ENCODE data around the gene THRA.
A peak's percentile ranks its signal among the peaks of the same experiment; 100 is the strongest.

THRA gene, protein sequence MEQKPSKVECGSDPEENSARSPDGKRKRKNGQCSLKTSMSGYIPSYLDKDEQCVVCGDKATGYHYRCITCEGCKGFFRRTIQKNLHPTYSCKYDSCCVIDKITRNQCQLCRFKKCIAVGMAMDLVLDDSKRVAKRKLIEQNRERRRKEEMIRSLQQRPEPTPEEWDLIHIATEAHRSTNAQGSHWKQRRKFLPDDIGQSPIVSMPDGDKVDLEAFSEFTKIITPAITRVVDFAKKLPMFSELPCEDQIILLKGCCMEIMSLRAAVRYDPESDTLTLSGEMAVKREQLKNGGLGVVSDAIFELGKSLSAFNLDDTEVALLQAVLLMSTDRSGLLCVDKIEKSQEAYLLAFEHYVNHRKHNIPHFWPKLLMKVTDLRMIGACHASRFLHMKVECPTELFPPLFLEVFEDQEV

DNA sequence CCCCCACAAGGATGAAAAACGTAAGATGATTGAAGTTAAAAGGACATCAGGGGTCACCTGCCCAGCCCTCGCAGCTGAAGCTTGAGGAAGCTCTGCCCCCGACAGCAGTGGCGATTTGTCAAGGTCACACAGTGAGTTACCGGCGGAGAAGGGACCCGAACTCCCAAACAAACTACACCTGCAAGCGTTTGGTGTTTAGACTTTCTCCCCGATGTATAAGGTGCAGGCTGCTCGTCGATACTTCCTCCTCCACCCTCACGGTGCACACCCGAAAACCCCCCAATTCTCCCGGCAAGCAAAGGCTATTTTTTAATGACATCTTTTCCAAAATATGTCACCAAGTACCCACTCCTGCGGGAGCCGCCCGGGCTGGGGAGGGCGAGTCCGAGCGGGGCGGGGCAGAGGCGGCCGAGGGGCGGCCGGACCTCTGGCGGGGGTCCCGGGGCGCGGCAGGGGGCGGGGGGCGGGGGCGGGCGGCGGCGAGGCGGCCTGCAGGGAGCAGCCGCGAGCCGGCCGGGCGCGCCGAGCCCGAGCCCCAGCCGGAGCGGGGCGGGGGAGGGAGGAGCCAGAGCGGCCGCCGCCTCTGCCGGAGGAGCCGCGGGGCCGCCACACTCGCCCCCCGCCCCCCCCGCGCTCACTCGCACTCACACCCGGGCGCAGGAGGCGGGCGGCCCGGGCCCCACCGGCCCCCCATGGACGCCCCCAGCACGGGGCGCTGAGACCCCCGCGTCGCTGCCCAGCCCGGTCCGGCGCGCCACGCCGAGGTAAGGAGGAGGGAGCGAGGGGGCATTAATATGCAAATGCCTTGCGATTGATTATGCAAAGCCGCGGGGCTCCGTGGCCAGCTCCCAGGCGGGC, at the start of gene THRA:
THRA (plus strand) TSS at position 637 of the 858 bp plus-strand sequence. CDS start 11,524 bp downstream, outside the sequence.
- peak within 1 kb of the TSS; percentile 68 for H3K27ac Mint-ChIP-seq
- H3K36me3 Mint-ChIP-seq = no peaks in the 10 kb centered on the region
- peaks cover 40% of the 10 kb centered on the region for H3K4me1 Mint-ChIP-seq
- ATAC-seq = peak; percentile 89
- H3K9me3 Mint-ChIP-seq = no peaks in the 10 kb centered on the region
- no peaks in the 10 kb centered on the region for H3K27me3 Mint-ChIP-seq
- peak within 1 kb of the TSS; percentile 90 for H3K4me3 Mint-ChIP-seq

DNA sequence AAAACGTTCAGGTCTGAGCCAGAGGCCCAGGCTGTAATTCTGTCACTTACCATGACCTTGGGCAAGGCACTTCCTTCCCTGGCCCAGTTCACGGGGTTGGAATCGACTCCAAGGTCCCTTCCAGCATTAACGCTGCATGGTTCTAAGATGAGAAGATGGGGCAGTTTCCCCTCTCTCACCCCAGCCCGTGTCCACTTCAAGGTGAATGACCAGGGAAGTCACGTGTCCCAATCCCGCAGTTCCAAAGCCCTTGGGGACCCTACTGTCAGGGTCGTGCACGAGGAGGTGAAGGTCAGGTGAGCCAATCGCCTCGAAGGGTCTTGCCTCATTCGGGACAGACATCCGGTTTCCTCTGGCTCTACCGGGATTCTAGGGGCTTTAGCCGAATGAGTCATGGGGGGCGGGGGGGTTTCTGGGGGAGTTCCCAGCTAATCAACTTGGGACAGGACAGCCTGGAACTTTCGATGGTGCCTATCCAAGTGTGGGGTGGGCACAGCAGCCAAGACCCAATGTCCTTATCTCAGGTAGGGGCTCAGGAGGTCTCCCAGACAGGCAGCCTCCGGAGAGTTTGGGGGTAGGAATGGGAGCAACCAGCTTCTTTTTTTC, 48.3 kb upstream of the THRA start:
- Mint-ChIP-seq H3K27me3 (peaks cover 16% of the 10 kb centered on the region), H3K9me3 (no peaks in the 10 kb centered on the region), H3K27ac (no peak overlapping the region), H3K36me3 (peaks cover 14% of the 10 kb centered on the region), H3K4me1 (peaks cover 8% of the 10 kb centered on the region), H3K4me3 (no peak overlapping the region)
- no peak for ATAC-seq

DNA sequence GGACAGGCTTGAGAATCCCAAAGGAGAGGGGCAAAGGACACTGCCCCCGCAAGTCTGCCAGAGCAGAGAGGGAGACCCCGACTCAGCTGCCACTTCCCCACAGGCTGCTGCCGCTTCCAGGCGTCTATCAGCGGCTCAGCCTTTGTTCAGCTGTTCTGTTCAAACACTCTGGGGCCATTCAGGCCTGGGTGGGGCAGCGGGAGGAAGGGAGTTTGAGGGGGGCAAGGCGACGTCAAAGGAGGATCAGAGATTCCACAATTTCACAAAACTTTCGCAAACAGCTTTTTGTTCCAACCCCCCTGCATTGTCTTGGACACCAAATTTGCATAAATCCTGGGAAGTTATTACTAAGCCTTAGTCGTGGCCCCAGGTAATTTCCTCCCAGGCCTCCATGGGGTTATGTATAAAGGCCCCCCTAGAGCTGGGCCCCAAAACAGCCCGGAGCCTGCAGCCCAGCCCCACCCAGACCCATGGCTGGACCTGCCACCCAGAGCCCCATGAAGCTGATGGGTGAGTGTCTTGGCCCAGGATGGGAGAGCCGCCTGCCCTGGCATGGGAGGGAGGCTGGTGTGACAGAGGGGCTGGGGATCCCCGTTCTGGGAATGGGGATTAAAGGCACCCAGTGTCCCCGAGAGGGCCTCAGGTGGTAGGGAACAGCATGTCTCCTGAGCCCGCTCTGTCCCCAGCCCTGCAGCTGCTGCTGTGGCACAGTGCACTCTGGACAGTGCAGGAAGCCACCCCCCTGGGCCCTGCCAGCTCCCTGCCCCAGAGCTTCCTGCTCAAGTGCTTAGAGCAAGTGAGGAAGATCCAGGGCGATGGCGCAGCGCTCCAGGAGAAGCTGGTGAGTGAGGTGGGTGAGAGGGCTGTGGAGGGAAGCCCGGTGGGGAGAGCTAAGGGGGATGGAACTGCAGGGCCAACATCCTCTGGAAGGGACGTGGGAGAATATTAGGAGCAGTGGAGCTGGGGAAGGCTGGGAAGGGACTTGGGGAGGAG, 47.5 kb upstream of the THRA start, which contains the start of gene CSF3:
CSF3 (plus strand) TSS at position 436 of the 993 bp plus-strand sequence; CDS start at position 471, 35 bp downstream.
- Mint-ChIP-seq H3K27ac (no peak within 1 kb of the TSS), H3K9me3 (no peaks in the 10 kb centered on the region), H3K27me3 (peaks cover 16% of the 10 kb centered on the region), H3K36me3 (peaks cover 22% of the 10 kb centered on the region), H3K4me1 (peaks cover 8% of the 10 kb centered on the region), H3K4me3 (no peak within 1 kb of the TSS)
- ATAC-seq = no peak

DNA sequence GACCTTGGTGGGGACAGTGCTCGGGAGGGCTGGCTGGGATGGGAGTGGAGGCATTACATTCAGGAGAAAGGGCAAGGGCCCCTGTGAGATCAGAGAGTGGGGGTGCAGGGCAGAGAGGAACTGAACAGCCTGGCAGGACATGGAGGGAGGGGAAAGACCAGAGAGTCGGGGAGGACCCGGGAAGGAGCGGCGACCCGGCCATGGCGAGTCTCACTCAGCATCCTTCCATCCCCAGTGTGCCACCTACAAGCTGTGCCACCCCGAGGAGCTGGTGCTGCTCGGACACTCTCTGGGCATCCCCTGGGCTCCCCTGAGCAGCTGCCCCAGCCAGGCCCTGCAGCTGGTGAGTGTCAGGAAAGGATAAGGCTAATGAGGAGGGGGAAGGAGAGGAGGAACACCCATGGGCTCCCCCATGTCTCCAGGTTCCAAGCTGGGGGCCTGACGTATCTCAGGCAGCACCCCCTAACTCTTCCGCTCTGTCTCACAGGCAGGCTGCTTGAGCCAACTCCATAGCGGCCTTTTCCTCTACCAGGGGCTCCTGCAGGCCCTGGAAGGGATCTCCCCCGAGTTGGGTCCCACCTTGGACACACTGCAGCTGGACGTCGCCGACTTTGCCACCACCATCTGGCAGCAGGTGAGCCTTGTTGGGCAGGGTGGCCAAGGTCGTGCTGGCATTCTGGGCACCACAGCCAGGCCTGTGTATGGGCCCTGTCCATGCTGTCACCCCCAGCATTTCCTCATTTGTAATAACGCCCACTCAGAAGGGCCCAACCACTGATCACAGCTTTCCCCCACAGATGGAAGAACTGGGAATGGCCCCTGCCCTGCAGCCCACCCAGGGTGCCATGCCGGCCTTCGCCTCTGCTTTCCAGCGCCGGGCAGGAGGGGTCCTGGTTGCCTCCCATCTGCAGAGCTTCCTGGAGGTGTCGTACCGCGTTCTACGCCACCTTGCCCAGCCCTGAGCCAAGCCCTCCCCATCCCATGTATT, 46.5 kb upstream of the THRA start:
- ATAC-seq = no peak
- peaks cover 15% of the 10 kb centered on the region for H3K27me3 Mint-ChIP-seq
- H3K36me3 Mint-ChIP-seq = peaks cover 31% of the 10 kb centered on the region
- no peak overlapping the region for H3K27ac Mint-ChIP-seq
- no peak overlapping the region for H3K4me3 Mint-ChIP-seq
- no peaks in the 10 kb centered on the region for H3K9me3 Mint-ChIP-seq
- peaks cover 8% of the 10 kb centered on the region for H3K4me1 Mint-ChIP-seq

DNA sequence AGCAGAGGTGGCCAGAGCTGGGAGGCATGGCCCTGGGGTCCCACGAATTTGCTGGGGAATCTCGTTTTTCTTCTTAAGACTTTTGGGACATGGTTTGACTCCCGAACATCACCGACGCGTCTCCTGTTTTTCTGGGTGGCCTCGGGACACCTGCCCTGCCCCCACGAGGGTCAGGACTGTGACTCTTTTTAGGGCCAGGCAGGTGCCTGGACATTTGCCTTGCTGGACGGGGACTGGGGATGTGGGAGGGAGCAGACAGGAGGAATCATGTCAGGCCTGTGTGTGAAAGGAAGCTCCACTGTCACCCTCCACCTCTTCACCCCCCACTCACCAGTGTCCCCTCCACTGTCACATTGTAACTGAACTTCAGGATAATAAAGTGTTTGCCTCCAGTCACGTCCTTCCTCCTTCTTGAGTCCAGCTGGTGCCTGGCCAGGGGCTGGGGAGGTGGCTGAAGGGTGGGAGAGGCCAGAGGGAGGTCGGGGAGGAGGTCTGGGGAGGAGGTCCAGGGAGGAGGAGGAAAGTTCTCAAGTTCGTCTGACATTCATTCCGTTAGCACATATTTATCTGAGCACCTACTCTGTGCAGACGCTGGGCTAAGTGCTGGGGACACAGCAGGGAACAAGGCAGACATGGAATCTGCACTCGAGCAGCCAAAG, 45.2 kb upstream of the THRA start:
- peaks cover 8% of the 10 kb centered on the region for H3K4me1 Mint-ChIP-seq
- H3K27me3 Mint-ChIP-seq = peaks cover 8% of the 10 kb centered on the region
- peaks cover 43% of the 10 kb centered on the region for H3K36me3 Mint-ChIP-seq
- ATAC-seq = no peak
- H3K27ac Mint-ChIP-seq = no peak overlapping the region
- H3K4me3 Mint-ChIP-seq = no peak overlapping the region
- H3K9me3 Mint-ChIP-seq = no peaks in the 10 kb centered on the region

DNA sequence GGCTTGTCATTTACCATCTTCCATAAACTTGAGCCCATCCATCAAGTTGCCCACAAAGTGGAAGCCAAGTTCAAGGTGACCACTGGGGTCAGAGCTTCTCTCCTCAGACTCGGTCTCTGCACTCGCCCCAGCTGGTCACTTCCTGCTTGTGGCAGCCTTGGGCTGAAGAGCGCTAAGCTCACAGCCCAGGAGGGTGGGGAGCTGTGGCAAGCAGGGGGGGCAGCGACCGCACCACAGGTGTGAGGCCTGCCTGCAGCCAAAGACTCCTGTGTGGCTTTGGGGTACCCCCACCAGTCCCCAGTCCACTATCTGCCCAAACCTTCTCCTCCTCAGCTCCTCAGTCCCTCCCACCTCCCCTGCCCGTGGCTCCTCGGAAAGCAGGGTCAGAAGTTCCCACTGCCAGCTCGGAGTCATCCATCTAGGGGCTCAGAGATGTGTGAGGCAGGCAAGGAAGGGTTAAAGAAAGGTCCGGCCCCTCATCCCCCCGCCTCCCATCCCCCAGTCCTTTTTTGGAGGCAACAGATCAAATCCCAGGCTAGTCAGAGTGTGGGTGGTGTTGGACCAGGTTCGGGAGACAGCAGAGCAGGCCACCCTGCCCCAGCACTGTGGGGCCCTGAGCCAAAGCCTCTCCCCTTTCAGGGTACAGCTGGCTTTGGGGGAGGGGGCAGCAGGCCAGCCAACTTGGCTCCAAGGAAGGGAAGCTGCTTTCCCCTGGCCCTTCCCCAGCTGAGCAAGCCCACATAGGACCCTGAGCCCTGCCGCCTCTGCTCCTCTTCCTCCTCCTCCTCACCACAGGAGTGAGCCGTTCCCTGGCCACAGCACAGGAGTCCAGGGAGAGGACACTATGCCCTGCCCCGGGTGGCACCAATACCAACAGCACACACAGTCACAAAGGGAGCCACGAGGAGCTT, 44.3 kb upstream of the THRA start:
- peaks cover 46% of the 10 kb centered on the region for H3K36me3 Mint-ChIP-seq
- peaks cover 7% of the 10 kb centered on the region for H3K27me3 Mint-ChIP-seq
- ATAC-seq = no peak
- H3K9me3 Mint-ChIP-seq = no peaks in the 10 kb centered on the region
- no peak overlapping the region for H3K4me3 Mint-ChIP-seq
- H3K27ac Mint-ChIP-seq = no peak overlapping the region
- peaks cover 7% of the 10 kb centered on the region for H3K4me1 Mint-ChIP-seq

DNA sequence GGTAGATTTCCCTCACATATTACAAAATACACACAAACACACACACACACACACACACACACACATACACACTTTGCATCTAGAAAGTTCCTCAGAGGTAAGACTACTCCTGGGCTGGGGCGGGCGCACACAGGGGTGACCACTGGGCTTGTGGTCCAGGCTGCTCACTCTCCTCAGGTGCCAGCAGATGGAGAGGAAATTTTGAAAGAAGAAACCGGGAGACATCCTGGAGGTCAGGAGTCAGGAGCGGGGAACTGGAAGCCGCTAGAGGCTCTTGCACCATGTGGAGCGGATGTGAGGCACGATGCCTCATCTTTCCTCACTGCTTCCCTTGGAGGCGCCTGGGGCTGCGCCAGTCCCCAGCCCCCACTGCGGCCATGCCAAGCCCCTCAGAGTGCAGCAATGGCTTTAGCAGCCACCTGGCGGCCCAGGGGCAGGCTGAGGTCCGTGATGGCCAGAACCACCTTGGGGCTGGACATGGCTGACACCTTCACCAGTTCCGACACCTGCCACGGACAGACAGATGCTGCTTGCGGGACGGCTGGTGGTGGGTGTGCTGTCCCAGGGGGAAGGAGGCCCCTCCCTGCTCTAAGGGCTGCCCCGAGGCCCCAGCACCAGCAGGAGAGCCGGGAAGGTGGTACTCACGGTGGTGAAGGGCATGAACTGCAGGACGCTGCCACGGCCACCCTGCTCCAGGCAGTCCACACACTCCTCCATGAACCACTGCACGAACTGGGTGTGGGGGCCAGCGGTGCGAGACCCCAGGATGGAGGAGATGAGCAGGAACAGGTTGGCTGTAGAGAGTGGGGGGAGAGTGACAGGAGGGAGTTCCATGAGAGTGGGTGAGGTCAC, 43.4 kb upstream of the THRA start:
- H3K4me1 Mint-ChIP-seq = no peaks in the 10 kb centered on the region
- H3K36me3 Mint-ChIP-seq = peaks cover 46% of the 10 kb centered on the region
- no peak overlapping the region for H3K27ac Mint-ChIP-seq
- H3K9me3 Mint-ChIP-seq = no peaks in the 10 kb centered on the region
- no peak overlapping the region for H3K4me3 Mint-ChIP-seq
- no peaks in the 10 kb centered on the region for H3K27me3 Mint-ChIP-seq
- ATAC-seq = no peak

DNA sequence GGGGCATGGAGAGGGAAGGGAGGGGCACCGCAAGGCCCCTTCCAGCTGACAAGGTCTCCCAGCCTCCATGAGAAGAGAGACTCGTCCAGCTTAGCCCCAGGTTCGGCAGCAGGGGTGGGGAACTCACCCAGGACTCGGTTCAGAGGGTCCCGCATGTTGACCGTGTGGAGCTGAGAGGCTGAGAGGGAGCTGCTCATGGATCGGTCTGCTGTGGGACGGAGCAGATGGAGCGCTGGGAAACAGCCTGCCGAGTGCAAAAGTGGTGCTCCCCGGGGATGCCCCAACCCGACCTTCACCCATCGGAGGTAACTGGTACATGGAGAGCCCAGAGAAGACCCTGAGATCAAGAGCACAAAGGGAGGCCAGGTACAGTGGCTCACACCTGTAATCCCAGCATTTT, 42.6 kb upstream of the THRA start:
- H3K4me1 Mint-ChIP-seq = no peaks in the 10 kb centered on the region
- H3K9me3 Mint-ChIP-seq = no peaks in the 10 kb centered on the region
- no peaks in the 10 kb centered on the region for H3K27me3 Mint-ChIP-seq
- H3K36me3 Mint-ChIP-seq = peaks cover 49% of the 10 kb centered on the region
- no peak overlapping the region for H3K27ac Mint-ChIP-seq
- H3K4me3 Mint-ChIP-seq = no peak overlapping the region
- ATAC-seq = no peak

DNA sequence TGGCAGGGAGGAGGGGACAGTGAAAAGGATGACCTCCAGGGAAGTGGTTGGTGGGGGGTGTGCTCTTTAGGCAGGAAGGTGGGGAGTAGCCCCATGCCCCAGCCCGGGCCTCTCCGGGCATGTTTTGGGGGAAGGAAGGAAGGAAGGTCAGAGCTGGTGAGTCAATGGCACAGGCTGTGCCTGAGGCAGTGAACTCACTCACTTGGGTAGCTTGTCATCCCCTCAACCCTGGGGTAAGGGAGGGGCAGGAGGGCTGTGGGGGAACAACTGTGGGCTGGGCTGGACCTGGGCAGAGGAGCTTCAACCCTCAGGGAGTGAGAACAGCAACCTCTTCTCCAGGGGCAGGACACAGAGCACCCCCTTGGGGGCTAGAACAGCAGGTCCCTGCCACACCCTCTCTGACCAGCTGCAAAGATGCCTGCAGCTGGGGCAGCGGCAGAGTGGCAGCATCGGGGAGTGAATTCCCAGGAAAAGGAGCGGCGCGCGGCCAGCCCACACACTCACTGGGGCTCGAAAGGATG, 41.3 kb upstream of the THRA start:
- Mint-ChIP-seq H3K27ac (no peak overlapping the region), H3K27me3 (no peaks in the 10 kb centered on the region), H3K4me3 (no peak overlapping the region), H3K36me3 (peaks cover 63% of the 10 kb centered on the region), H3K4me1 (peaks cover under 1% of the 10 kb centered on the region), H3K9me3 (no peaks in the 10 kb centered on the region)
- ATAC-seq = no peak

DNA sequence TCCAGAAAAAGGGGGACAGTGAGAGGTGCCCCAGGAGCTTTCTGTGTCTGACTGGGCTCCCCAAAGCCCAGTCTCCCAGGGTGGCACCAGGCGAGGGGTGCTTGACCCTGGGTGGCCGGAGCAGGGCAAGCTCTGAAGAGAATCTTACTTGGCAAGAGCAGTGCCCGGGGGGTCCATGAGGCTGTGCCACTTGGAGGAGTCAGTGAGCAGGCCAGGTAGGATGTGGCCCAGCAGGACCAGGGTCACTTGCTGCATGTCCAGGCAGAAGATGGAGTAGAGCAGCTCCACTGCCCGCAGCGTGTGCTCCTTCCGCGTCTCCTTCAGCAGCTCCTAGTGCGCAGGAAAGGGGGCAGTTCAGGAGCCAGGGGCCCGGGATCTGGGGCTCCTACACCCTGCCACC, 40.3 kb upstream of the THRA start:
- Mint-ChIP-seq H3K4me1 (peaks cover 11% of the 10 kb centered on the region), H3K9me3 (no peaks in the 10 kb centered on the region), H3K36me3 (peaks cover 69% of the 10 kb centered on the region), H3K27ac (no peak overlapping the region), H3K4me3 (no peak overlapping the region), H3K27me3 (no peaks in the 10 kb centered on the region)
- no peak for ATAC-seq

DNA sequence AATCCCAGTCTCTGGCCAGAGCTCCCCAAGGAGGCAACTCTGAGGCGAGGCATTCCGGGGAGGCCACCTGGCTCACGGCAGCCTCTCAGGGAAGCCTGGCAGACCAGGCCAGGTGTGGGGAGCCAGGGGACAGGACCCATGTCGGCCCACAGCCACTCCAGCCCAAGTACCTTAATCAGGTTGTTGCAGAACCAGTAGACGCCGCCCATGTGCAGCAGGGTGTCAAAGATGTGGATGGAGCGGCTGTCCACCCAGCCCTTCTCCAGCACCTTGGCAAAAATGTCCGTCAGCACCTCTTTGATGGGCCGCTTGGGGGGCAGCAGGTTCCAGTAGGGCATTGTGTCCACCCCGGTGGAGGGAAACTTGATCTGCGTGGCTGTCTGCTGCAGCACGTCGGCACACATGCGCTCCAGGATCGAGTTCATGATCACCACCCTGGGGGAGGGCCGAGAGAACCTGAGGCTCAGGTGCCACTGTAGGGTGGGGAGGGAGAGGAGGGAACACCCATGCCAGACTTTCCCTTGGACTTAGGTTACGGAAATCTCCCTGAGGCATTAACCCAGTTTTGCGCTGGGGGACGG, 39.7 kb upstream of the THRA start:
- ATAC-seq = no peak

More for the DNA sequence above, 39.7 kb upstream of the THRA start:
- Mint-ChIP-seq H3K27me3 (no peaks in the 10 kb centered on the region), H3K36me3 (peaks cover 69% of the 10 kb centered on the region), H3K9me3 (no peaks in the 10 kb centered on the region), H3K27ac (no peak overlapping the region), H3K4me3 (no peak overlapping the region), H3K4me1 (peaks cover 11% of the 10 kb centered on the region)

All from stimulated activated memory B cell treated with anti-CD40 and anti-IgM and Interleukin-4, amounts not matched to agents 10 μg/mL and 1 μg/mL and 100 μg/mL, for 72 hours (primary cell).